H1 (cell line): ENCODE results near the gene SHLD1. TPM values are rescaled to one million over a fixed set of nuclear protein-coding genes. Genes with fewer than 3 reads are reported as not detected.

Experiments
- BCL11A ChIP-seq, 2 experiments: IDR thresholded peaks; one replicate each; pipeline ENCODE4 v1.6.1; 2011; ENCODE audit warnings: low read depth in 2 of 2, low read length in 2 of 2, mild to moderate bottlenecking in 2 of 2
- CREB1 ChIP-seq: IDR thresholded peaks from 2 replicates; pipeline ENCODE4 v1.6.1; 2012; ENCODE audit warnings: inconsistent platforms
- SP4 ChIP-seq: IDR thresholded peaks from 2 replicates; pipeline ENCODE4 v1.6.1; 2012; ENCODE audit warnings: low read length, inconsistent platforms
- TBP ChIP-seq: IDR thresholded peaks from 2 replicates; pipeline ENCODE4 v1.6.1; 2011; ENCODE audit warnings: low read depth, low read length, improper control_type of control experiment
- polyA plus RNA-seq, 7 experiments: library from polyadenylated mRNA; depleted of rRNA in 3 of 7; stranded (reverse) in 5 of 7; unstranded in 2 of 7; fragments of >200 nt in 5 of 7; fragments of 200-250 nt in 2 of 7; gene quantifications; 1 replicate in 5 of 7; 2 replicates in 1 of 7; 4 replicates in 1 of 7; pipeline versions ENCODE4 v1.2.1 to v1.2.3, GENCODE V29; 2011 to 2013; ENCODE audit warnings: missing spikeins in 2 of 7, mixed read lengths in 2 of 7
- total RNA-seq: library from RNA; stranded (reverse); fragmentation: NEBNext Ultra II Directional; extraction: Animal tissue kit (Norgen Biotek cat#: 25700); gene quantifications from 2 replicates; pipeline ENCODE4 v1.2.1, GENCODE V29; 2021

Gene SHLD1
- total and polyA plus RNA-seq, 2 of the 8 experiments (the other 6 are each of a cell fraction or from before 2014, with no cell fraction given) = 4.2 to 6.5 TPM

DNA sequence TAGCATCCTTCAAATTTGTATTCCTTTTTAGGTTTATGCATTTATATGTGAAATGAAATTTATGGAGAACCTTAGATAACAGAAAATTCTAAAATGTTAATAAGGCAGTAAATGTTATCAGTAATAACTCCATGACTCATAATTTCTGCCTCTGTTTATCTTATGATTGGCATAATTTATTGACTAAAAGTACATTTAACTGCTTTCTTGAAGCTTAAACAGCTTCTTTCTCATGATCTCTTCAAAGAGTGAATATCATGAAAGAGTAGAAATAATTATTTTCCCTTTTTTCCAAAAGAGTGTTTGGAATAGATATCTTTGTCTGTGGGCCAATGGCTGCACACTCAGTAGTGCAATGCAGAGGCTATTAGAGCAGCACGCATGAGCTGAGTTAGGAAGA is 91.3 kb downstream of the SHLD1 start (continued):
- TF ChIP-seq SP4 (no peak), CREB1 (no peak), BCL11A (IDR thresholded peaks at IDR 0.05; ENCODE audit: low read depth in 2 of 2, low read length in 2 of 2) (no peak), TBP (no peak)
